Esophagus muscularis mucosa (tissue), 4 donors: ENCODE measurements around the gene TBC1D17.

Experiments used
- EP300 ChIP-seq: sonication (generic); formaldehyde crosslinking; IDR thresholded peaks from one replicate; pipeline ENCODE4 v1.6.1; 2017; ENCODE audit warnings: antibody characterized with exemption
- POLR2A ChIP-seq: fragments of 450-650 bp; IDR thresholded peaks from one replicate; pipeline ENCODE4 v1.6.1; 2017; ENCODE audit warnings: antibody characterized with exemption, moderate library complexity, mild to moderate bottlenecking, low read depth
- POLR2AphosphoS5 ChIP-seq, 2 donors: sonication (generic); formaldehyde crosslinking; IDR thresholded peaks; one replicate each; pipeline ENCODE4 v1.6.1; 2017; ENCODE audit warnings: antibody characterized with exemption in 2 of 2
- TF ChIP-seq, protein P1 (sequence below), 3 experiments: fragments of 200-600 bp in 2 of 3; fragments of 450-650 bp in 1 of 3; sonication (generic) in 2 of 3; IDR thresholded peaks; one replicate each; pipeline ENCODE4 v1.5.1; 2017 to 2019; ENCODE audit warnings: antibody characterized with exemption in 3 of 3, mild to moderate bottlenecking in 2 of 3, moderate library complexity in 1 of 3

DNA sequence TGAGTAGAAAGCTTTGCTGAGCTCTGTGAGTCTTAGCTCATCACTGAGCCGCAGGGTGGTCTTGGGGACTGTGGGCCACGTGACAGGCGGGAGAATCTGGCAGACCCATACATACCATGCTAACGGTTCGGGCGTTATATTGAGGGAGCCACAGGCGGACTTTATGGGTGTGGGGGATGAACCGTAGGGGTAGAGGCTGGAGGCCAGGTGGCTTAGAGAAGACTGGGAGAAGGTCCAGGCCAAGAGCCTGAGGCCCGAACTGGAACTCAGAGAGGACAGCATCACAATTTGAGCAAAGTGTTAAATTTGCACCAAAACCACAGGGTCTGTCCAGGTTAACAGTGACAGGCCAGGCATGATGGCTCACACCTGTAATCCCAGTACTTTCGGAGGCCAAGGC lies 36.2 kb downstream of the TBC1D17 start:
- TF ChIP-seq POLR2AphosphoS5 (IDR thresholded peaks at IDR 0.05): no peak
- no peak for TF ChIP-seq POLR2A
- TF ChIP-seq, protein P1, sequence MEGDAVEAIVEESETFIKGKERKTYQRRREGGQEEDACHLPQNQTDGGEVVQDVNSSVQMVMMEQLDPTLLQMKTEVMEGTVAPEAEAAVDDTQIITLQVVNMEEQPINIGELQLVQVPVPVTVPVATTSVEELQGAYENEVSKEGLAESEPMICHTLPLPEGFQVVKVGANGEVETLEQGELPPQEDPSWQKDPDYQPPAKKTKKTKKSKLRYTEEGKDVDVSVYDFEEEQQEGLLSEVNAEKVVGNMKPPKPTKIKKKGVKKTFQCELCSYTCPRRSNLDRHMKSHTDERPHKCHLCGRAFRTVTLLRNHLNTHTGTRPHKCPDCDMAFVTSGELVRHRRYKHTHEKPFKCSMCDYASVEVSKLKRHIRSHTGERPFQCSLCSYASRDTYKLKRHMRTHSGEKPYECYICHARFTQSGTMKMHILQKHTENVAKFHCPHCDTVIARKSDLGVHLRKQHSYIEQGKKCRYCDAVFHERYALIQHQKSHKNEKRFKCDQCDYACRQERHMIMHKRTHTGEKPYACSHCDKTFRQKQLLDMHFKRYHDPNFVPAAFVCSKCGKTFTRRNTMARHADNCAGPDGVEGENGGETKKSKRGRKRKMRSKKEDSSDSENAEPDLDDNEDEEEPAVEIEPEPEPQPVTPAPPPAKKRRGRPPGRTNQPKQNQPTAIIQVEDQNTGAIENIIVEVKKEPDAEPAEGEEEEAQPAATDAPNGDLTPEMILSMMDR (IDR thresholded peaks at IDR 0.05): no peak
- no peak for TF ChIP-seq EP300
